ENCODE data around the gene PERM1.

GRCh38 chr1:1024771-1025699, 43.1 kb upstream of the PERM1 start:
- TF ChIP-seq CTCF (IDR thresholded peaks at IDR 0.05; ENCODE audit: control extremely low read depth in 1 of 3, insufficient read depth in 1 of 3, low read depth in 1 of 3, low read length in 3 of 3), result no peak
- TF ChIP-seq POLR2AphosphoS5 (IDR thresholded peaks at IDR 0.05; ENCODE audit: low read depth, low read length), result peak; percentile 60; the same call in 1 of the 2 replicates
- no peak for TF ChIP-seq GTF2F1 (IDR thresholded peaks at IDR 0.05; ENCODE audit: borderline replicate concordance, low read depth, low read length)
- peak; percentile 39; the same call in 1 of the 2 replicates for TF ChIP-seq MAX (IDR thresholded peaks at IDR 0.05)
- TF ChIP-seq TEAD4 (IDR thresholded peaks at IDR 0.05; ENCODE audit: low read depth, low read length), result peak; percentile 100
- TF ChIP-seq POLR2A (IDR thresholded peaks at IDR 0.05; ENCODE audit: control extremely low read depth in 1 of 2, low read depth in 2 of 2, low read length in 2 of 2), result peak in 1 of 2 experiments; percentile 30; a peak in 1 of 3 replicates
- no peak for TF ChIP-seq EZH2 (IDR thresholded peaks at IDR 0.05; ENCODE audit: low read depth, low read length, severe bottlenecking)
- no peak for TF ChIP-seq TBP (IDR thresholded peaks at IDR 0.05; ENCODE audit: low read depth, low read length)
- no peak for TF ChIP-seq CHD1 (IDR thresholded peaks at IDR 0.05; ENCODE audit: low read depth, low read length)
- TF ChIP-seq TAF1 (IDR thresholded peaks at IDR 0.05; ENCODE audit: low read depth, low read length), result no peak
- no peak for TF ChIP-seq CBX5 (IDR thresholded peaks at IDR 0.05; ENCODE audit: low read depth, low read length)
- peak; percentile 92 for TF ChIP-seq CTBP2 (IDR thresholded peaks at IDR 0.05; ENCODE audit: borderline replicate concordance, insufficient read depth, insufficient read length, low read length)
- TF ChIP-seq ATF2 (IDR thresholded peaks at IDR 0.05; ENCODE audit: low read length), result peak; percentile 72; the same call in 1 of the 2 replicates
- no peak for TF ChIP-seq PHF8 (conservative IDR thresholded peaks at IDR 0.05; ENCODE audit: low read depth, low read length)
